ENCODE results near the gene POU2F1.

Gene POU2F1

GRCh38 chr1:167220537-167221125 is at the start of gene POU2F1:
TSS of gene POU2F1 (plus strand) at chr1:167220886. CDS start at chr1:167220898, 12 bp downstream.
- Mint-ChIP-seq H3K27ac (peak within 1 kb of the TSS; percentile 95), H3K36me3 (ENCODE audit: low read depth) (peaks cover 7% of the 10 kb centered on the region), H3K4me3 (peak within 1 kb of the TSS; percentile 97), H3K9me3 (peaks cover 11% of the 10 kb centered on the region), H3K4me1 (peaks cover 46% of the 10 kb centered on the region), H3K27me3 (ENCODE audit: low read depth, poor library complexity) (no peaks in the 10 kb centered on the region)
- peak; percentile 36 for TF ChIP-seq CTCF (IDR thresholded peaks at IDR 0.05)
- peak; percentile 99 for DNase-seq

GRCh38 chr1:167171286-167171929 is 49.3 kb upstream of the POU2F1 start:
- H3K27me3 Mint-ChIP-seq (ENCODE audit: low read depth, poor library complexity): peaks cover 10% of the 10 kb centered on the region
- no peaks in the 10 kb centered on the region for H3K36me3 Mint-ChIP-seq (ENCODE audit: low read depth)
- DNase-seq: no peak
- H3K4me1 Mint-ChIP-seq: peaks cover 52% of the 10 kb centered on the region
- H3K27ac Mint-ChIP-seq: no peak overlapping the region
- H3K9me3 Mint-ChIP-seq: peaks cover 18% of the 10 kb centered on the region
- H3K4me3 Mint-ChIP-seq: no peak overlapping the region
- no peak for TF ChIP-seq CTCF (IDR thresholded peaks at IDR 0.05)

GRCh38 chr1:167173516-167174184 is 47.0 kb upstream of the POU2F1 start:
- Mint-ChIP-seq H3K4me3 (no peak overlapping the region), H3K9me3 (peaks cover 16% of the 10 kb centered on the region), H3K36me3 (ENCODE audit: low read depth) (no peaks in the 10 kb centered on the region), H3K27me3 (ENCODE audit: low read depth, poor library complexity) (peaks cover 10% of the 10 kb centered on the region), H3K27ac (peak overlapping the region; percentile 38), H3K4me1 (peaks cover 34% of the 10 kb centered on the region)
- no peak for TF ChIP-seq CTCF (IDR thresholded peaks at IDR 0.05)
- DNase-seq: no peak

- H3K9me3 Mint-ChIP-seq: peaks cover 10% of the 10 kb centered on the region
- H3K4me1 Mint-ChIP-seq: peaks cover 32% of the 10 kb centered on the region
- H3K27ac Mint-ChIP-seq: no peak overlapping the region
- peaks cover 6% of the 10 kb centered on the region for H3K27me3 Mint-ChIP-seq (ENCODE audit: low read depth, poor library complexity)
- DNase-seq: no peak
- H3K4me3 Mint-ChIP-seq: no peak overlapping the region
- no peaks in the 10 kb centered on the region for H3K36me3 Mint-ChIP-seq (ENCODE audit: low read depth)
- no peak for TF ChIP-seq CTCF (IDR thresholded peaks at IDR 0.05)
These were observed 44.8 kb upstream of the POU2F1 start for GRCh38 chr1:167175901-167176300.

GRCh38 chr1:167178831-167179230 is 41.9 kb upstream of the POU2F1 start:
- H3K27ac Mint-ChIP-seq: no peak overlapping the region
- DNase-seq: no peak
- no peak overlapping the region for H3K4me3 Mint-ChIP-seq
- no peak for TF ChIP-seq CTCF (IDR thresholded peaks at IDR 0.05)
- H3K9me3 Mint-ChIP-seq: peaks cover 10% of the 10 kb centered on the region
- H3K4me1 Mint-ChIP-seq: peaks cover 24% of the 10 kb centered on the region
- no peaks in the 10 kb centered on the region for H3K36me3 Mint-ChIP-seq (ENCODE audit: low read depth)
- H3K27me3 Mint-ChIP-seq (ENCODE audit: low read depth, poor library complexity): peaks cover 3% of the 10 kb centered on the region

All from nephron progenitor cell (in vitro differentiated cells).